Stimulated activated naive CD8-positive, alpha-beta T cell treated with anti-CD3 and anti-CD28 coated beads, Interleukin-15, Interleukin-2, amounts not matched to agents 100 ng/mL and 50 ng/mL, for 24 hours (primary cell): ENCODE measurements around the gene FGD5.

Experiments
- H3K27ac Mint-ChIP-seq: one replicate; pipeline ENCODE4 v1.8.0; 2021; ENCODE audit warnings: mild to moderate bottlenecking, mixed read lengths
- H3K27me3 Mint-ChIP-seq: one replicate; pipeline ENCODE4 v1.8.0; 2021; ENCODE audit warnings: mixed read lengths
- H3K36me3 Mint-ChIP-seq: one replicate; pipeline ENCODE4 v1.8.0; 2021; ENCODE audit warnings: low read depth, mixed read lengths
- H3K4me1 Mint-ChIP-seq: one replicate; pipeline ENCODE4 v1.8.0; 2021; ENCODE audit warnings: low read depth, mixed read lengths
- H3K4me3 Mint-ChIP-seq: one replicate; pipeline ENCODE4 v1.8.0; 2021; ENCODE audit warnings: mild to moderate bottlenecking, mixed read lengths
- H3K9me3 Mint-ChIP-seq: one replicate; pipeline ENCODE4 v1.8.0; 2021; ENCODE audit warnings: mixed read lengths

Gene FGD5

DNA sequence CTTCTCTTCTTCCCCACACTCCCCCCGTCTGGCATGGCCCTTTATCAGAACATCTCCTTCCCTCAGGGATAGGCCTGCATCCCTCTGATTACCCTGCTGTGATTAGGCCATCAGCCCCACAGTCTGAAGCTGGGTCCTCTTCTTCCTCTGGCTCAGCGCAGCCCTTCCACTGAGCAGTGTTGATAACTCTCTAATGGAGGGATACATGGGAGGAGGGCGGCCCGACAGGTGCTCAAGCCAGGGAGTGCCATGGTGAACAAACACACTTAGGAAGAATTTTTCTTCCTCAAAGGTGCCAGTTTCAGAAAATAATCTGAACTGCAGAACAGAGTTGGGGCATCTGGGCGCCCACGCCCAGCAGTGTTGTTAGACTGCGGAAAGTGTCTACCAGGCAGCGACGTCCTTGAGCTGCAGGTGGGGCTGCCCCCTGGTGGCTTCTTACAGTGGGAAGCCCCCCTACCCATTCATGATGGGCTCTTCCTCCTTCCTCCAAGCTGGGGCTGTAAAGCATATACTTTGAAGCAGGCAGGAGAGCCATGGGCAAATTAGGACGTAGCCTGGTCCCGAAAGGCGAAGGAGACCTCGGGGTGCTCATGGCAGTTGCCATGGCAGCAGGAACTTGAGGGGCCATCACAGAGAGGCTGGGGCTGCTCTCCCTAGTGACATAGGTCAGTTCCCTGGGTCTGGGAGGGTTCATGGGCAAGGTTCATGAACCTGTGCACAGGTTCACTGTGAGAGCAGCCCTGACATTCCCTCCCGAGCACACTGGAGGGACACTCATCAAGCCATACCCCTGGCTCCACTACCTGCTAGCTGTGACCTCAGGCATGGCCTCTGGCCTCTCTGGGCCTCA is 95.4 kb downstream of the FGD5 start:
- no peaks in the 10 kb centered on the region for H3K4me1 Mint-ChIP-seq
- no peaks in the 10 kb centered on the region for H3K27me3 Mint-ChIP-seq
- no peak overlapping the region for H3K27ac Mint-ChIP-seq
- H3K4me3 Mint-ChIP-seq, result no peak overlapping the region
- no peaks in the 10 kb centered on the region for H3K9me3 Mint-ChIP-seq
- H3K36me3 Mint-ChIP-seq, result no peaks in the 10 kb centered on the region

DNA sequence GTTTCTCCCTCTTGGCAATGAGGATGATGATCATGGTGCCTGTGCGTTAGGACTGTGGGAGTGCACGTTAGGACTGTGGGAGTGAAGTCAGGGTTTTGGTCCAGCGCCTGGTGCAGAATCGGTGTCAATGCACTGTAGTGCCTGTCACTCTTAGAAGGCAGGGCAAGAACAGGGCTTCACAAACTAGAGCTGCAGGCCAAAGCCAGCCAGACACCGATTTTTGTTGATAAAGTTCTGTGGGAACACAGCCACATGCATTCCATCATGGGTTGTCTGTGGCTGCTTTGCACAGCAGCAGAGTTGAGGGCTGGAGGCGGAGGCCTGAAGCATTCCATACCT is 96.0 kb downstream of the FGD5 start:
- H3K27ac Mint-ChIP-seq, result no peak overlapping the region
- H3K27me3 Mint-ChIP-seq, result no peaks in the 10 kb centered on the region
- H3K36me3 Mint-ChIP-seq, result no peaks in the 10 kb centered on the region
- H3K9me3 Mint-ChIP-seq, result no peaks in the 10 kb centered on the region
- H3K4me1 Mint-ChIP-seq, result no peaks in the 10 kb centered on the region
- H3K4me3 Mint-ChIP-seq, result no peak overlapping the region

DNA sequence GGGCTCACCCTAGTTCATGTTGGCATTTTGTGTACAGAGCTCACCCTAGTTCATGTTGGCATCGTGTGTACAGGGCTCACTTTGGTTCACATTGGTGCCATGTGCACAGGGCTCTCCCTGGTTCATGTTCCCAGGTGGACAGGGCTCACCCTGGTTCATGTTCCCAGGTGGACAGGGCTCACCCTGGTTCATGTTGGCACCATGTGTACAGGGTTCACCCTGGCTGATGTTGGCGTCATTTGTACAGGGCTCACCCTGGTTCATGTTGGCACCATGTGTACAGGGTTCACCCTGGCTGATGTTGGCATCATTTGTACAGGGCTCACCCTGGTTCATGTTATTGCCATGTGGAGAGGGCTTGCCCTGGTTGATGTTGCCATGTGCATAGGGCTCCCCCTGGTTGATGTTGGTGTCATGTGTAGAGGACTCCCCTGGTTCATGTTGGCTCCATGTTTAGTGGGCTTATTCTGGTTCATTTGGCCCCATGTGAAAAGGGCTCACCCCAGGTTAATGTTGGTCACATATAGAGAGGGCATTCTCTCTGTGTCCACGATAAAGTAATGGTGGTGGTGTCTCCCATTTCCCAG is 97.0 kb downstream of the FGD5 start:
- Mint-ChIP-seq H3K27me3 (no peaks in the 10 kb centered on the region), H3K27ac (no peak overlapping the region), H3K36me3 (no peaks in the 10 kb centered on the region), H3K9me3 (no peaks in the 10 kb centered on the region), H3K4me1 (no peaks in the 10 kb centered on the region), H3K4me3 (no peak overlapping the region)

DNA sequence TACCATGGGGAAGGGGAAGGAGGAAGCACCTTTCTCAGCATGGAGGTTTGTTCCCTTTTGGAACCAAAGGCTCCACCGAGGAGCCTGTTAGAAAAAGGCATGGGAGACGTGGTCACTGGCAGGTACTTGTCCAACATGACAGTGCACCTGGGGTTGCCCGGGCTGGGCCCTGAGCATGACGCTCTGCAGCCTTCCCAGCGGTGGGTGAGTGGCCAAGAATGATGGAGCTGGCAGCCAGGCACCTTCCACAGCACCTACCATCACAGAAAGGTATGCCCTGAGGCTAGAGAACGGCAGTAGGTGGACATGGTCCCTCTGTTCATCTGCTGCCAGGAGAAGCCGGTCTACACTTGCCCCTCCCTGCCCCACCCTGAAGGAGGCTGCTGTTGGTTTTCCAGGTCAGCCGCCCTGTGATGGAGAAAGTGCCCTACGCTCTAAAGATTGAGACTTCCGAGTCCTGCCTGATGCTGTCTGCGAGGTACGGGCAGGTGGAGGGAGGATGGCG is 99.6 kb downstream of the FGD5 start:
- Mint-ChIP-seq H3K36me3 (no peaks in the 10 kb centered on the region), H3K4me1 (no peaks in the 10 kb centered on the region), H3K27ac (no peak overlapping the region)

DNA sequence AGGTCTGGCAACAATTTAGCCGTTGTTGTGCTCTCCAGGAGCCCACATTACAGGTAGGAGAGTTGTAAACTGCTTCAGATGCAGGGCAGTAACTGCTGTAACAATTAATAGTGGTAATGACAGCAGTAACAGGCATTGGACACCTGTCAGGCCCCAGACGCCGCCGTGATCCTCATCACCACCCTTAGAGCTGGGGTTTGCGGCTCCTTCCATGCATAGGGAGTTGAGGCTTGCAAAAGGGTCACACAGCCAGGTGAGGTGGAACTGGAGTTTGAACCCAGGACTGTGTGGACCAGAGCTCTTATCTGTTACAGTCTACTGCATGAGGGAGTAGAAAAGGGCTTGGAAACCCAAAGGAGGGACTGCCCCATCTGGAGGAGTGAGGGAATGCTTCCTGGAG is 101.8 kb downstream of the FGD5 start:
- H3K36me3 Mint-ChIP-seq, result no peaks in the 10 kb centered on the region
- H3K9me3 Mint-ChIP-seq, result no peaks in the 10 kb centered on the region
- no peaks in the 10 kb centered on the region for H3K4me1 Mint-ChIP-seq
- no peak overlapping the region for H3K4me3 Mint-ChIP-seq
- no peak overlapping the region for H3K27ac Mint-ChIP-seq
- H3K27me3 Mint-ChIP-seq, result no peaks in the 10 kb centered on the region

More for the DNA sequence above, 99.6 kb downstream of the FGD5 start:
- Mint-ChIP-seq H3K4me3 (no peak overlapping the region), H3K9me3 (no peaks in the 10 kb centered on the region), H3K27me3 (no peaks in the 10 kb centered on the region)

DNA sequence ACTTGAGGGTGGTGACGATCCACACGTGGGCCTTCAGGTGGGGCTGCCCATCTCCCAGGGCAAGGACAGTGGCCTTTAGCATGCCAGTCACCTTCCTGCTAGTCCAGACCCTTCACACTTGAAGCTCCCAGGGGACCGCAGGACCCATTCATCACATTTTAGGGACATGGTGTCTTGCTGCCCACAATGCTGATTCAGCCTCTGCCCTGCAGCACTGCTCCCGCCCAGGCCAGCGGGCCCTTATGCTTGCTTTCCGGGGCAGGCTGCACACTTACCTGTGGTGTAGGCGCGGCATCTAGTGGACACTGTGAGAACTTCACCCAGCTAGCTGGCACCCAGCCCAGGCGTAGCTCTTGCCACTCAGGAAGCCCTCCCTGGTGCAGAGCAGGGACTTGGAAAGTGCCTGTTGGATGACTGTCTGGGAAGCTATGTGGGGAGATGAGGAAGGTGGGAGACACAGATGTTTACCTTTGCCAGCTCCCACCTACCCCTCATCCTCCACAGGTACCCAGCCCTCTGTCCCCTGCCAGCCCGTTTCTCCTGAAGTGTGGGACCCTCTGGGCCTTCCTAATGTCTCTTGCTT is 102.4 kb downstream of the FGD5 start:
- Mint-ChIP-seq H3K27me3 (no peaks in the 10 kb centered on the region), H3K36me3 (no peaks in the 10 kb centered on the region), H3K4me1 (no peaks in the 10 kb centered on the region), H3K9me3 (no peaks in the 10 kb centered on the region), H3K4me3 (no peak overlapping the region), H3K27ac (no peak overlapping the region)

DNA sequence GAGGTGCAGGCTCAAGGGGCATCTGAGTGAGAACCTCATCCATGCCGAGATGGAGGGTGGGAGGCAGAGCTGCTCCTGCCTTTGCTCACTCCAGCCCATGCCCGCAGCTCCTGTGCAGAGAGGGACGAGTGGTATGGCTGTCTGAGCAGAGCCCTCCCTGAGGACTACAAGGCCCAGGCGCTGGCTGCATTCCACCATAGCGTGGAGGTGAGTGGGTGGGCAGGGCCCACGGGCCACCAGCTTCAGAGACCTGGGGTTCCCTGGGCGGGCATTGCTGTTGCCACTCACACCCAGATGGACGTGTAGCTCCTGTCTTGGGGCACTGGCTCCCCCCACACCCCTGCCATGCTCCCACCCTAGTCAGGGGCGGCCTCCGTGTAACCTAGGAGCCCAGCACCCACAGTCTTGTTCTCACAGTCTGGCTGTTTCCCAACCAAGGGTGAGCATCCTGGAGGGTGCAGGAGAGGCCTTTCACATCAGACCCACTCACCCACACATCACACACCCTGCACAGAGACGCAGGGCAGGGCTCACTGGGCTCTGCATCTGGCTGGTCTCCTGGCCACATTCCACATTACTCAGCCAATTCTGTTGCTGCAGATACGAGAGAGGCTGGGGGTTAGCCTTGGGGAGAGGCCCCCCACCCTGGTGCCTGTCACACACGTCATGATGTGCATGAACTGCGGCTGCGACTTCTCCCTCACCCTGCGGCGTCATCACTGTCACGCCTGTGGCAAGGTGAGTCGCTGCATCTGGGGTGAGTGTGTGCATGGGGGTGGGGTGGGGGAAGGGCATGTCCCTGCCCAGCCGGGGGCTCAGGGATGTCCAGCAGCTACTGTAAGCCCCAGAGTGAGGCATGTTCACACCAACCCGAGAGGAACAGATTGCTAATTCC is 103.3 kb downstream of the FGD5 start:
- H3K9me3 Mint-ChIP-seq, result no peaks in the 10 kb centered on the region
- H3K27ac Mint-ChIP-seq, result no peak overlapping the region
- H3K4me1 Mint-ChIP-seq, result no peaks in the 10 kb centered on the region
- no peaks in the 10 kb centered on the region for H3K36me3 Mint-ChIP-seq
- no peaks in the 10 kb centered on the region for H3K27me3 Mint-ChIP-seq
- no peak overlapping the region for H3K4me3 Mint-ChIP-seq

DNA sequence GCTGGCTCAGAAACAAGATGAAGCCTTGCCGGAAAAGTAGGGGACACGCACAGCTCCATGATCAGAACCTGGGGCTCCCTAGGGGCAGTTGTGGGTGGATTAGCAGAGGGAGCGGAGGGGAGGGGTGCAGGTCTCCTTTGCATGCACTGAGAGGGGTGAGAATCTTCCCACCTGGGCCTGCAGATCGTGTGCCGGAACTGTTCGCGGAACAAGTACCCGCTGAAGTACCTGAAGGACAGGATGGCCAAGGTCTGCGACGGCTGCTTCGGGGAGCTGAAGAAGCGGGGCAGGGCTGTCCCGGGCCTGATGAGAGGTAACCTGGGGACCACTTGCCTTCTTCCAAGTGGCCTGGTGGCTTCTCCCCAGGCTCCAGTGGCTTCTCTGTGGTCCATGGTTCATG is 104.1 kb downstream of the FGD5 start:
- Mint-ChIP-seq H3K36me3 (no peaks in the 10 kb centered on the region), H3K4me1 (no peaks in the 10 kb centered on the region), H3K9me3 (no peaks in the 10 kb centered on the region), H3K27ac (no peak overlapping the region), H3K4me3 (no peak overlapping the region), H3K27me3 (no peaks in the 10 kb centered on the region)

DNA sequence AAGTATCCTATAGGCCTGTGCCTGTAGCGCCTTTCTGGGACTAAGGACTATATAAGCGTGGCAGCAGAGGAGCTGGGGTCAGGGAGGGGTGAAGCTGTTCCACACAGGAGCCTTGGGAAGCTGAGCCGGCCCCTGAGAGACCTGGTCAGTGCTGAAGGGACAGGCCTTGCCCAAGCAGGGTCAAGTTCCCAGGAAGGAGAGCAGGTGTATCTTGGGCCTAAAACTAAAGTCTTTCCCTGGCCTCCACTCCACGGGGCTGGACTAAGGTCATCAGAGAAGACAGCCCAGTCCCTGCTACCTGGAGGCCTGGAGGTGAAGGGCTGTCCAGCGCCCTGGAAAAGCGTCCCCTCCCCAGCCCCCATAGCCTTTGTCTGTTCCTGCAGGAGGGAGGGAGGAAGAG is 104.7 kb downstream of the FGD5 start:
- H3K4me3 Mint-ChIP-seq, result no peak overlapping the region
- H3K4me1 Mint-ChIP-seq, result no peaks in the 10 kb centered on the region
- H3K27me3 Mint-ChIP-seq, result no peaks in the 10 kb centered on the region
- H3K27ac Mint-ChIP-seq, result no peak overlapping the region
- H3K36me3 Mint-ChIP-seq, result no peaks in the 10 kb centered on the region
- H3K9me3 Mint-ChIP-seq, result no peaks in the 10 kb centered on the region

DNA sequence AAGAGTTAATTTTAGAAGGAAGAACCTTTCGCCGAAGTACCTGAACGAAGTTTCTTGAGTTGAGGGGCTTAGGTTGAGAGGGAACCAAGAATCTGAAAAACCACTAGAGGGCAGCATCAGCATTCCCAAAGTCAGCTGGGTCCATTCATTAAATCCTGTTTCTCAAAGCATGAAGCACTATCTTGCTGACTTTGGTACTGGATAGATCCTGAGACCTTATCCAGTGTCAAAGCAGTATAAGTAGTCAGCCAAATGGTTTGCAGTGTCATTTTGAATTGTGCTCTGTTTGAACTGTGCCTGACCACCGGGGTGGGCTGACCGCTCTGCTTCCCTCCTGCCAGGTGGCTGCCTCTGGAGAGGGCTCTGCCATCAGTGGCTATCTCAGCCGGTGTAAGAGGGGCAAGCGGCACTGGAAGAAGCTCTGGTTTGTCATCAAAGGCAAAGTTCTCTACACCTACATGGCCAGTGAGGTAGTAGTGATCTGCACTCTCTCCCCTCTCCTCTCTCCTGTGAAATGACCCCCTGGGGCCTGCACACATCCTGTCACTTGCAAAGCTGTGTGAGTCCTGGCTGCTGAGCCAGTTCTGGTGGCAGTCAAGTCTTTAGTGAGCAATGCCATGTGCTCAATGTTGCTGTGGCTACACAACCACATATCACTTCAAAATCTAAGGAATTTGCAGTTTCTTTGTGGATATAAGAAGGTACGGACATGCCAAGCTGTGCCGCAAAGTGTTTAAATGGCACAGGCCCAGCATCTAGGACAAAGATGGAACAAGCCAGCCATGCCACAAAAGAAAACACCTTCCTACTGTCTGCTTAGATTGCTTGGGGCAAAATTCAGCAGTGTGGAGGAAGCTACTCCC is 107.2 kb downstream of the FGD5 start:
- Mint-ChIP-seq H3K27me3 (no peaks in the 10 kb centered on the region), H3K36me3 (no peaks in the 10 kb centered on the region), H3K4me3 (no peak overlapping the region), H3K9me3 (no peaks in the 10 kb centered on the region), H3K27ac (no peak overlapping the region), H3K4me1 (no peaks in the 10 kb centered on the region)

DNA sequence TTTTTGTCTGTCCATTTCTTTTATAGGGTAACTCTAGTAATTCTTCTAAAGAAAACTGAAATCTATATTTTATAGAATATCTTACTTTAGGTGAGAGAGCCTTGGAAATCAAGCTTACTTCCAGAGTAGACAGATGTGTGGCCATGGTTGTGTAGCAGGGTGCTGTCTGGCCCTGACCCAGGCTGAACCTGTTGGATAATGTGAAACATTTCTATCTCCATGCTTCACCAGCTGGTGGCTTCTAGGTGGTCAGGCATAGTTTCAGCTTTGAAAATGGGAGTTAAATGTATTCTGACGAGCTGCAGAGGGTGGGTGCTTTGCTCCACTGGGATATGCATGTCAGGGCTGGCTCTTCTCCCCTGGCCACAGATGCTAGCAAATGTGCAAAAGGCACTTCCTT is 107.8 kb downstream of the FGD5 start:
- Mint-ChIP-seq H3K27ac (no peak overlapping the region), H3K27me3 (no peaks in the 10 kb centered on the region), H3K36me3 (no peaks in the 10 kb centered on the region), H3K4me3 (no peak overlapping the region), H3K9me3 (no peaks in the 10 kb centered on the region), H3K4me1 (no peaks in the 10 kb centered on the region)

DNA sequence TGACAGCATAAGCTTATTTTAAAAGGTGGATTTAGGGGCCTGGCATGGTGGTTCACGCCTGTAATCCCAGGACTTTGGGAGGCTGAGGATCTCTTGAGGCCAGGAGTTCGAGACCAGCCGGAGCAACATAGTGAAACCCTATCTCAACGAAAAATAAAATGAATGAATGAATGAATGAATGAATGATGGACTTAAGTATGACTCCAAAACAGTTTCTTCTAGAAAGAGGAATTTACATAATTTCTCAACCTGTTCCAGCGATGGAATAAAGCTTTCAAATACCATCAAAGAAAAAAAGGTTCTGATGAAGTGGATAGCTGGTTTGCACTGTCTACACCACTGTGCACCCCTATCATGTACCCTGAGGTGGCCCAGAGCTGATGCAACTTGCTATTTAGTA is 108.5 kb downstream of the FGD5 start:
- no peaks in the 10 kb centered on the region for H3K27me3 Mint-ChIP-seq
- H3K9me3 Mint-ChIP-seq, result no peaks in the 10 kb centered on the region
- H3K27ac Mint-ChIP-seq, result no peak overlapping the region
- H3K4me3 Mint-ChIP-seq, result no peak overlapping the region
- no peaks in the 10 kb centered on the region for H3K36me3 Mint-ChIP-seq
- H3K4me1 Mint-ChIP-seq, result no peaks in the 10 kb centered on the region

DNA sequence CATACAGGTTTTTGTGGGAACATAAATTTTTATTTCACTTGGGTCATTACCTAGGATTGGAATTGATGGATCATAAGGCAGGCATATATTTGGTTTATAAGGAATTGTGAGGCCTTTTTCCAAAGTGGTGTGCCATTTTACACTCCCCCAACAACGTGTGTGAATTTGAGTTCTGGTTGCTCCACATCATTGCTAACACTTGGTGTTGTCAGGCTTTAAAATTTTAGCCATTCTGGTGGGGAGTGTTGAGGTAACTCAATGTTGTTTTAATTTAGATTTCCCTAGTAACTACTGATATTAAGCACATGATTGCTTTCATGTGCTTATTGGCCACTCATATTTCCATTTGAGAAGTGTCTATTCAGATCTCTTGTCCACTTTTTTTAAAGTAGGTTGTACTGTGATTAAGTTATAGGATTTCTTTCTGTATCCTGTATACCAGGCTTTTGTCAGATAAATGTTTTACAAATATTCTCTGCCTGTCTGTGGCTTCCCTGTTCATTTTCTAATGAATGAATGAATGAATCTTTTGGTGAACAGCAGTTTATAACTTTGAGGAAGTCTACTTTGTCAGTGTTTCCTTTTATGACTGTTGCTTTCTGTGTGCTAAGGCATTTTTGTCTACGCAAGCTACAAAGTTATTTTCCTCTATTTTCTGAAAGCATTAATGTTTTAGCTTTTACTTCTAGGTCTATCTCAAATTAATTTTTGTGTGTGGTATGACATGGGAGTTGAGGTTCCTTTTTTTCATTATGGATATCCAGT is 110.7 kb downstream of the FGD5 start:
- Mint-ChIP-seq H3K4me1 (no peaks in the 10 kb centered on the region), H3K4me3 (no peak overlapping the region), H3K27me3 (no peaks in the 10 kb centered on the region), H3K9me3 (no peaks in the 10 kb centered on the region), H3K36me3 (no peaks in the 10 kb centered on the region), H3K27ac (no peak overlapping the region)
